Loucy (cell line): ENCODE results near the gene RABL6.

Experiments used
- H2AFZ ChIP-seq: fragments of 200-600 bp; sonication (generic); 2 replicates; pipeline ENCODE4 v1.6.0; 2016; ENCODE audit warnings: antibody characterized with exemption, mild to moderate bottlenecking, low read length, moderate library complexity
- H3F3A ChIP-seq: fragments of 200-600 bp; 2 replicates; pipeline ENCODE4 v1.6.0; 2016; ENCODE audit warnings: antibody characterized with exemption, low read depth, mild to moderate bottlenecking
- H3K27me3 ChIP-seq: fragments of 200-600 bp; sonication (generic); 2 replicates; pipeline ENCODE4 v1.6.1; 2014; ENCODE audit warnings: low read length, mild to moderate bottlenecking; ENCODE audit not compliant: insufficient read depth, poor library complexity, severe bottlenecking
- H3K36me3 ChIP-seq: fragments of 200-600 bp; sonication (generic); 2 replicates; pipeline ENCODE4 v1.6.1; 2016; ENCODE audit warnings: low read length; ENCODE audit not compliant: insufficient read depth
- H3K4me1 ChIP-seq: fragments of 200-600 bp; sonication (generic); 2 replicates; pipeline ENCODE4 v1.5.1; 2014; ENCODE audit warnings: low read length, mild to moderate bottlenecking; ENCODE audit not compliant: insufficient read depth, poor library complexity, severe bottlenecking
- H3K4me2 ChIP-seq: fragments of 200-600 bp; sonication (generic); 2 replicates; pipeline ENCODE4 v1.6.0; 2014; ENCODE audit warnings: antibody characterized with exemption, low read length, low read depth, mild to moderate bottlenecking; ENCODE audit not compliant: poor library complexity, severe bottlenecking
- H3K4me3 ChIP-seq: fragments of 200-600 bp; sonication (generic); 2 replicates; pipeline ENCODE4 v1.5.1; 2014; ENCODE audit warnings: low read length, mild to moderate bottlenecking, mixed read lengths; ENCODE audit not compliant: poor library complexity, severe bottlenecking
- H3K79me2 ChIP-seq: fragments of 200-600 bp; sonication (generic); 2 replicates; pipeline ENCODE4 v1.6.1; 2014; ENCODE audit warnings: low read length; ENCODE audit not compliant: insufficient read depth
- H3K9ac ChIP-seq: fragments of 200-600 bp; sonication (generic); 2 replicates; pipeline ENCODE4 v1.6.0; 2014; ENCODE audit warnings: mild to moderate bottlenecking, low read depth, low read length, moderate library complexity; ENCODE audit not compliant: poor library complexity, severe bottlenecking
- H3K9me2 ChIP-seq: fragments of 200-600 bp; sonication (generic); replicated peaks from 2 replicates; pipeline ENCODE4 v1.6.1; 2016; ENCODE audit warnings: low read depth, low read length, mixed read lengths
- H3K9me3 ChIP-seq: fragments of 200-600 bp; sonication (generic); 2 replicates; pipeline ENCODE4 v1.6.1; 2014; ENCODE audit warnings: mild to moderate bottlenecking, antibody characterized with exemption, low read length, low read depth; ENCODE audit not compliant: insufficient read depth
- H4K20me1 ChIP-seq: fragments of 200-600 bp; sonication (generic); 2 replicates; pipeline ENCODE4 v1.6.0; 2014; ENCODE audit warnings: antibody characterized with exemption, low read length, mild to moderate bottlenecking; ENCODE audit not compliant: insufficient read depth, poor library complexity, severe bottlenecking
- CTCF ChIP-seq: fragments of 200-600 bp; sonication (generic); conservative IDR thresholded peaks from 2 replicates; pipeline ENCODE4 v1.5.1; 2014; ENCODE audit warnings: mild to moderate bottlenecking, antibody characterized with exemption, low read length
- EZH2phosphoT487 ChIP-seq: fragments of 200-600 bp; IDR thresholded peaks from 2 replicates; pipeline ENCODE4 v1.6.1; 2018; ENCODE audit warnings: antibody characterized with exemption, mild to moderate bottlenecking, moderate library complexity, borderline replicate concordance

The RABL6 gene

GRCh38 chr9:136858844-136859757 is 51.4 kb downstream of the RABL6 start:
- Histone ChIP-seq H4K20me1 (peaks cover 14% of the 10 kb centered on the region), H3K4me1 (peaks cover 5% of the 10 kb centered on the region), H3K36me3 (peaks cover 22% of the 10 kb centered on the region; the same call in 1 of the 2 replicates), H2AFZ (no peak overlapping the region), H3K4me3 (no peak overlapping the region), H3K9ac (no peak overlapping the region), H3F3A (no peaks in the 10 kb centered on the region), H3K27me3 (no peaks in the 10 kb centered on the region), H3K9me3 (no peaks in the 10 kb centered on the region), H3K79me2 (peaks cover 14% of the 10 kb centered on the region), H3K9me2 (no peaks in the 10 kb centered on the region), H3K4me2 (no peak overlapping the region)
- TF ChIP-seq CTCF (no peak), EZH2phosphoT487 (no peak)

- peaks cover 28% of the 10 kb centered on the region for H3K79me2 ChIP-seq
- H3K36me3 ChIP-seq, result peaks cover 22% of the 10 kb centered on the region; the same call in 1 of the 2 replicates
- no peak overlapping the region for H2AFZ ChIP-seq
- H4K20me1 ChIP-seq, result peaks cover 26% of the 10 kb centered on the region
- TF ChIP-seq CTCF (no peak), EZH2phosphoT487 (no peak)
- no peak overlapping the region for H3K4me2 ChIP-seq
- no peaks in the 10 kb centered on the region for H3K9me3 ChIP-seq
- H3K4me3 ChIP-seq, result no peak overlapping the region
- no peak overlapping the region for H3K9ac ChIP-seq
- H3K4me1 ChIP-seq, result peaks cover 10% of the 10 kb centered on the region
- no peaks in the 10 kb centered on the region for H3F3A ChIP-seq
- H3K27me3 ChIP-seq, result no peaks in the 10 kb centered on the region
- no peaks in the 10 kb centered on the region for H3K9me2 ChIP-seq
These were observed 52.8 kb downstream of the RABL6 start for GRCh38 chr9:136860529-136860928.

GRCh38 chr9:136860933-136861873 is 53.5 kb downstream of the RABL6 start:
- Histone ChIP-seq H3K79me2 (peaks cover 34% of the 10 kb centered on the region), H3K9me3 (no peaks in the 10 kb centered on the region), H3K36me3 (peaks cover 22% of the 10 kb centered on the region; the same call in 1 of the 2 replicates), H2AFZ (no peak overlapping the region), H3K4me3 (no peak overlapping the region), H3K9me2 (no peaks in the 10 kb centered on the region), H3K9ac (no peak overlapping the region), H4K20me1 (peaks cover 27% of the 10 kb centered on the region), H3K4me2 (no peak overlapping the region), H3F3A (no peaks in the 10 kb centered on the region), H3K4me1 (peaks cover 10% of the 10 kb centered on the region), H3K27me3 (no peaks in the 10 kb centered on the region)
- TF ChIP-seq EZH2phosphoT487 (no peak), CTCF (no peak)
